ENCODE measurements around the gene TNN. TPM values are rescaled to one million over a fixed set of nuclear protein-coding genes. Genes with fewer than 3 reads are reported as not detected.

Gene TNN
- total RNA-seq, 1 donor from 2014 or later, result 0.25 TPM

DNA sequence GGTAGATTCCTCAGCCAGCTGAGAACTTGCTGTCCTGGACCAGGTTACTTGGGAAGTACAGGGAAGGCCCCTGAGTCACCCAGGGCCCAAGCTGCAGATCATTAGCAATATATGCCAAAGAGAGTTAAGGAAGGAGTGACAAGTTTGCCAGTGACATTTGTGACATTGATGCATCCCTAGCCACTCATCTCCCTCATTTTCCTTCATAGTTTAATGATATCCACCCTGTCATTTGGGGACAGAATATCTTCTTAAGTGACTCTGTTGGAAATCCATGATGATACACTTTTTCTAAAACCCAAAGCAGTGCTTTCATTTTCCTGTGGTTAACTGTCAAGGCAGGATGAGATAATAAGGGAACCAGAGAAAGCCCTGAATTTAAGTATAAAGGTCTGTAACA lies 3.2 kb downstream of the TNN start:
- Mint-ChIP-seq H3K36me3 (ENCODE audit: low read depth) (no peaks in the 10 kb centered on the region), H3K9me3 (ENCODE audit: low read depth) (no peaks in the 10 kb centered on the region), H3K4me1 (ENCODE audit: low read depth) (peaks cover 26% of the 10 kb centered on the region), H3K27ac (ENCODE audit: unreplicated experiment) (no peak overlapping the region), H3K4me3 (ENCODE audit: unreplicated experiment) (no peak overlapping the region), H3K27me3 (ENCODE audit: low read depth) (peaks cover 6% of the 10 kb centered on the region)
- no peak for TF ChIP-seq CTCF (IDR thresholded peaks at IDR 0.05)
- DNase-seq (ENCODE audit: low spot score), result no peak

- peaks cover 27% of the 10 kb centered on the region for H3K4me1 Mint-ChIP-seq (ENCODE audit: low read depth)
- no peak for DNase-seq (ENCODE audit: low spot score)
- TF ChIP-seq CTCF (IDR thresholded peaks at IDR 0.05), result no peak
- H3K27me3 Mint-ChIP-seq (ENCODE audit: low read depth), result peaks cover 3% of the 10 kb centered on the region
- H3K9me3 Mint-ChIP-seq (ENCODE audit: low read depth), result no peaks in the 10 kb centered on the region
- no peaks in the 10 kb centered on the region for H3K36me3 Mint-ChIP-seq (ENCODE audit: low read depth)
- H3K4me3 Mint-ChIP-seq (ENCODE audit: unreplicated experiment), result no peak overlapping the region
- no peak overlapping the region for H3K27ac Mint-ChIP-seq (ENCODE audit: unreplicated experiment)
Observed at GRCh38 chr1:175071276-175071943, 3.8 kb downstream of the TNN start.

DNA sequence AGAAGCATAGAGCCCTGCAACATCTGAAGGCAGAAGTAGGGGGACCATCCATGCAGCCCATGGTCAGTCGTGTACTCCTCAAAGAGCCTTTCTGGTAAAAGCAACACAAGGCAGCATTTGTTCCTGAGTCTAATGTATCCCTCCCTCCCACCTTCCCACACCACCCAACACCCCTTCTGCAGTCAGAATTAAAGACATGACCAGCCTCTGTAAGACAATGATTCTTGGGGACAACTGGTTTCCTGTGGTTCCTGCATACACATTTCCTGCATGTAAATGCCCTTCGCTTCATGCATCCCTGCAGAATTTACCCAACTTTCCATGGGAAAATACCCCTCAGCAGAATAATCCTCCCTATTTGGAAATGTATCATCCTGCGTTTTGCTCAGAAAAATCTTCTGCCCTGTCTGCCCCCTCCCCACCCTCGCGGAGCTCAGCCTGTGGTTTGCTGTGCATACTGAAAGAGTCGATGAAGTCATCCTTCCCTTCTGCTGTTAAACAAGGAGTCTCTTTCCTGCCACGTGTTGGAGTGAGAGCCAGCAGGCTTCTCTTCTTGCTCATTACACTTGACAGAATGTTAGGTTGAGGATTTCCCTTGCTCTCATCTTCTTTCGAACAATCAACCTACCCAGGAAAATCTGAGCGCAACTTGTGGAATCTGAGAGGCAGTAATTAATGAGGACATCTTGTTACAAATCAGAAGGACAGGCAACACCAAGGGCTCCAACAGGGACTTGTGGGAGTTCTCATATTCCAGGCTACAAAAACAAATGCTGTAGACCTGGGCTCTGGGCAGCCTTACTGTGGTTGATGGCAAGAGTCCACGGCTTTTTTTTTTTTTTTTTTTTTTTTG lies 4.7 kb downstream of the TNN start:
- Mint-ChIP-seq H3K27ac (ENCODE audit: unreplicated experiment) (peak overlapping the region; percentile 81), H3K4me3 (ENCODE audit: unreplicated experiment) (peak overlapping the region; percentile 51), H3K27me3 (ENCODE audit: low read depth) (no peaks in the 10 kb centered on the region), H3K4me1 (ENCODE audit: low read depth) (peaks cover 27% of the 10 kb centered on the region), H3K9me3 (ENCODE audit: low read depth) (no peaks in the 10 kb centered on the region), H3K36me3 (ENCODE audit: low read depth) (no peaks in the 10 kb centered on the region)
- no peak for TF ChIP-seq CTCF (IDR thresholded peaks at IDR 0.05)
- DNase-seq (ENCODE audit: low spot score), result no peak

DNA sequence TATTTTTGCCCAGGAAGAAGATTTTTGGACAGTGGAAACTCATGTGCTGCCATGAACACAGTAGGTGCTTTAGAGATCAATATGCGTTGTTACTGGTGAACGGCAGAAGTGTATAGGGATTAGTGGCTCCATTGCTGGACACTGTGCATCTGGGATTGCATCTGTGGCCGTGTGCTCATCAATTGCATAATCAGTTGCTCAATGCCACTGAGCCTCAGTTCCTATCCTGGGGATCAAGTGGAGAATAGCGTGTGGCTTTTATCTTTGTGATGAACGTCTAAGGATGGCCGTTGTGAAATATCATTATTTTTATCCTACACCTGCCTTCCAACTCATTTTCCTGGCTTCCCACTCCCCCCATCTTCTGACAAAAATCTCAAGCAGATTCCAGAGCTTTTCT lies 5.4 kb downstream of the TNN start:
- peak overlapping the region; percentile 62 for H3K27ac Mint-ChIP-seq (ENCODE audit: unreplicated experiment)
- H3K4me3 Mint-ChIP-seq (ENCODE audit: unreplicated experiment), result peak overlapping the region; percentile 46
- no peaks in the 10 kb centered on the region for H3K9me3 Mint-ChIP-seq (ENCODE audit: low read depth)
- TF ChIP-seq CTCF (IDR thresholded peaks at IDR 0.05), result no peak
- H3K27me3 Mint-ChIP-seq (ENCODE audit: low read depth), result no peaks in the 10 kb centered on the region
- DNase-seq (ENCODE audit: low spot score), result no peak
- peaks cover 27% of the 10 kb centered on the region for H3K4me1 Mint-ChIP-seq (ENCODE audit: low read depth)
- no peaks in the 10 kb centered on the region for H3K36me3 Mint-ChIP-seq (ENCODE audit: low read depth)

- DNase-seq (ENCODE audit: low spot score), result no peak
- Mint-ChIP-seq H3K27ac (ENCODE audit: unreplicated experiment) (no peak overlapping the region), H3K36me3 (ENCODE audit: low read depth) (no peaks in the 10 kb centered on the region), H3K9me3 (ENCODE audit: low read depth) (no peaks in the 10 kb centered on the region), H3K27me3 (ENCODE audit: low read depth) (no peaks in the 10 kb centered on the region), H3K4me3 (ENCODE audit: unreplicated experiment) (no peak overlapping the region), H3K4me1 (ENCODE audit: low read depth) (peaks cover 27% of the 10 kb centered on the region)
- no peak for TF ChIP-seq CTCF (IDR thresholded peaks at IDR 0.05)
Observed at GRCh38 chr1:175073633-175074032, 6.0 kb downstream of the TNN start.
